ENCODE data around the gene SEMA4D. TPM values are rescaled to one million over a fixed set of nuclear protein-coding genes. Genes with fewer than 3 reads are reported as not detected.

The SEMA4D gene, protein sequence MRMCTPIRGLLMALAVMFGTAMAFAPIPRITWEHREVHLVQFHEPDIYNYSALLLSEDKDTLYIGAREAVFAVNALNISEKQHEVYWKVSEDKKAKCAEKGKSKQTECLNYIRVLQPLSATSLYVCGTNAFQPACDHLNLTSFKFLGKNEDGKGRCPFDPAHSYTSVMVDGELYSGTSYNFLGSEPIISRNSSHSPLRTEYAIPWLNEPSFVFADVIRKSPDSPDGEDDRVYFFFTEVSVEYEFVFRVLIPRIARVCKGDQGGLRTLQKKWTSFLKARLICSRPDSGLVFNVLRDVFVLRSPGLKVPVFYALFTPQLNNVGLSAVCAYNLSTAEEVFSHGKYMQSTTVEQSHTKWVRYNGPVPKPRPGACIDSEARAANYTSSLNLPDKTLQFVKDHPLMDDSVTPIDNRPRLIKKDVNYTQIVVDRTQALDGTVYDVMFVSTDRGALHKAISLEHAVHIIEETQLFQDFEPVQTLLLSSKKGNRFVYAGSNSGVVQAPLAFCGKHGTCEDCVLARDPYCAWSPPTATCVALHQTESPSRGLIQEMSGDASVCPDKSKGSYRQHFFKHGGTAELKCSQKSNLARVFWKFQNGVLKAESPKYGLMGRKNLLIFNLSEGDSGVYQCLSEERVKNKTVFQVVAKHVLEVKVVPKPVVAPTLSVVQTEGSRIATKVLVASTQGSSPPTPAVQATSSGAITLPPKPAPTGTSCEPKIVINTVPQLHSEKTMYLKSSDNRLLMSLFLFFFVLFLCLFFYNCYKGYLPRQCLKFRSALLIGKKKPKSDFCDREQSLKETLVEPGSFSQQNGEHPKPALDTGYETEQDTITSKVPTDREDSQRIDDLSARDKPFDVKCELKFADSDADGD
- total RNA-seq (14.0 TPM), polyA plus RNA-seq (9.1 TPM)

DNA sequence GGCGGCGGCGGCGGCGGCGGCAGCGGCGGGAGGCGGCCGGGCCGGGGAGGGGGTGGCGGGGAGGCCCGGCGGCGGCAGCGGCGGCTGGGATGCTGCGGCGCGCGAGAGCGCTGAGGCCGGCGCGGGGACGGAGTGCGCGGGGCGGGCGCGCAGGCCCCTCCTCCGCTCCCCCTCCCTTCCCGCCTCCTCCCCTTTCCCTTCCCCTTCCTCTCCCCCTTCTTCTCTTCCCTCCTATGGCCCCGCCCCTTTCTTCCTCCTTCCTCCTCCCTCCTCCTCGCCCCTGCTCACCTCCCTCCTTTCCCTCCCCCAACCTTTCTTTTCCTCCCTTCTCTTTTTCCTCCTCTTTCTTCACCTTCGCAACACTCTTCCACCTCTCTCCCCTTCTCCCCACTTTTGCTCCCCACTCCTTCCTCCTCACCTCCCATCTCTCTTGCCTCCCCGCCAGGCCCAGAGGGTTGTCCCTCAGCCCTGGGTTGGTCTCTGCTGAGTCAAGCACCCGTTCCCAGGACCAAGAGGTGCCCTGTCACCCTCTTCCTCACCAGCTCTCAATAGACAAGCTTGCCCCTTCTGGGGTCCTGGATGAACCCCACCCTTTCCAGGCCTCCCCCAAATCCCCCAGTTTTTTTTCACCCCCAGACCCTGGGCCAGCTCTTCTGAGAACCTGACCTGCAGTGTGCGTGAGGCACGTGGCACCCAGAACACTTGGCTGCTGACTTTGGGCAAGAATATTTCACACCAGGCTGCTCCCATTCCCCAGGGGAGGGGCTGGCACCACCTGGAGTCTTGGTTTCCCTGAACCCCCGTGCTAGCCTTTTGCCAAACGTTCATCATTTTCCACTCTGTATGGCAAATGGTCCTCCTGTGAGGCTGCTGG, at the start of gene SEMA4D:
SEMA4D (minus strand) TSS at position 136 of the 874 bp plus-strand sequence. CDS start 92,657 bp downstream, outside the sequence.
- DNase-seq (ENCODE audit: extremely low spot score), result peak; percentile 48
- no peaks in the 10 kb centered on the region for H3K36me3 ChIP-seq (ENCODE audit: insufficient read depth)
- H3K27ac ChIP-seq (ENCODE audit: low read depth), result peak within 1 kb of the TSS; percentile 78
- peak within 1 kb of the TSS; percentile 96 for H3K4me3 ChIP-seq (ENCODE audit: low read depth, low read length)
- H3K4me1 ChIP-seq (ENCODE audit: insufficient read depth), result no peaks in the 10 kb centered on the region
- WGBS, result 11% methylated on average over 37 of the region's 42 CpGs

DNA sequence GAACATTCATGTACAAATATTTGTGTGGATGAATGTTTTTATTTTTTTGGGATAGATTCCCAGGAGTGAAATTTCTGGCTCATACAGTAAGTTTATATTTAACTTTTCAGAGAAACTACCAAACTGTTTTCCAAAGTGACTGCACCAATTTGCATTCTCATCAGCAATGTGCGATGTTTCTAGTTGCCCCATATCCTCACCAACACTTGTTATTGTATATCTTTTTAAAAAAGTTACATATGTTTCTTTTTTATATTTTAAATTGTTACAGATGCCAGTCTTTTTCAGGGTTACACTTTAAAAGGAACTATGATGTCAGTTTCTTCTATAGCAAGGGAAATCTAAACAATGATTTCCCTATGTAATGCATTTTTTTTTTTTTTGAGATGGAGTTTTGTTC, 49.1 kb upstream of the SEMA4D start:
- Histone ChIP-seq H3K27ac (ENCODE audit: low read depth) (no peak overlapping the region), H3K4me3 (ENCODE audit: low read depth, low read length) (no peak overlapping the region), H3K36me3 (ENCODE audit: insufficient read depth) (no peaks in the 10 kb centered on the region), H3K4me1 (ENCODE audit: insufficient read depth) (no peaks in the 10 kb centered on the region)
- 99% methylated on average over 1 of the region's 1 CpG for whole genome bisulfite sequencing
- DNase-seq (ENCODE audit: extremely low spot score), result no peak

DNA sequence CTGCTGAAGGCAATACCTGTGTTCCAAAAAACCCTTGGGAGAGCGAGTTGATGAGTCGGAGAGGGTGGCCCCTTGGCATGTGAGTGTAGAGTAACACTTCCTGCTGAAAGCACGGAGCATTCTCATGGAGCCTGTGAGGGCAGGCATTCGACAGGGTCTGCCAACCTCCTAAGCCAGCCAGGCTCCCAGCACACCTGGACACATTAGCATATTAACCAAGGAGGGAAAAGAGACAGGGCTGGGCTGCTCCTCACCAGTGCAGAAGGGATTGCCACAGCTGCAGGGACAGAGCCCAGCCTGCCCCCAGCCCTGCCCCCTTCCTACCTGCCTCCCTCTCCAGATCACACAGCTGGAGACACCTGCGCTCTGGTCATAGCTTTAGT, 46.4 kb upstream of the SEMA4D start:
- WGBS, result 75% methylated on average over 5 of the region's 5 CpGs
- H3K27ac ChIP-seq (ENCODE audit: low read depth), result no peak overlapping the region
- H3K4me1 ChIP-seq (ENCODE audit: insufficient read depth), result no peaks in the 10 kb centered on the region
- no peak for DNase-seq (ENCODE audit: extremely low spot score)
- H3K36me3 ChIP-seq (ENCODE audit: insufficient read depth), result no peaks in the 10 kb centered on the region
- H3K4me3 ChIP-seq (ENCODE audit: low read depth, low read length), result no peak overlapping the region

DNA sequence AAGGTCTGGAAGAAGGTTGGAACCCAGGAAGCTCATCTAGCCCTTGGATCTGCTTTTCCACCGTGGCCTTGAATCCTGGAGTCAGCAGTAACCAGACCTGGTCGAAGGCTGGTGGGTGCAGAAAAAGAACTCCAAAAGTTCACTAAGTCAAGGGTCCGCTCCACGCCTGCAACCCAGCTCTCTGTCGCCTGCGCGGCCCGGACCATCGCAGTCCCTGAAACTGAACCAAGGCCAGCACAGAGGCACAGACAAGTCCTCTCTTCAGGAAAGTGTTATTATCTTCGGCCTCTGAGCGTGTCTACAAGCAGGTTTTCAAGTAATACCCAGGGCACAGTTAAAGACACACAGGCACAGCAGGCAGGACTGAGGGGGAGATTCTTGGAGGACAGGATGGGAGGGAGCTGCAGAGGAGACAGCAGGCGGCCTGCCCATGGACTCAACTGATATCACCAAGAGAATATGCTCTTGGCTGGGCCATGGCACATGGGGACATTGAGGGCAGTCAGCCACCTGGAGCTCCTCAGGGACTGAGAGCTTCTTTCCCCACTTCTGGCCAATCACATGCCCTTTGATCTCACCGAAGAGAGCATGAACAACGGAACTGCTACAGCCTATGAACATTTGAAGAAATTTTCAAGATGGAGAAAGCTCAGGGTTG, 45.8 kb upstream of the SEMA4D start:
- Histone ChIP-seq H3K27ac (ENCODE audit: low read depth) (no peak overlapping the region), H3K4me1 (ENCODE audit: insufficient read depth) (no peaks in the 10 kb centered on the region), H3K36me3 (ENCODE audit: insufficient read depth) (no peaks in the 10 kb centered on the region), H3K4me3 (ENCODE audit: low read depth, low read length) (no peak overlapping the region)
- DNase-seq (ENCODE audit: extremely low spot score), result no peak
- 93% methylated on average over 14 of the region's 14 CpGs for WGBS

DNA sequence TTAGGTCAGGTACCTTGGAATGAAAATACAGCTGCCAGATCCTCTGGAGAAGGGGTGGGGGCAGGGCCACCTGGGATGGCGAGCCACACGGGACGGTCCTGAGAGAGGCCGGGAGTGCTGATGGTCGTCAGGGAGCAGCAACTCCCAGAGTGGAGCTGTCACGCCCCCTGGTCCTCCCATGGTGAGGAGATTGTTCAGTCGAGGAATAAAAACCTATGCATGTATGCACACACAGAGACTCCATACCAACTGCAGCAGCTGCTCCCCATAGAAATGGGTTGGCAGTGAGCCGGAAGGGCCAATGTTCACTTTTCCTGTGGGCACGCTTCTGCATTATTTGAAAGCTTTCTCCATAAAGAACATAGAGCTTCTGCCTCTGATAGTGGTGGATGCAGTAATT, 45.2 kb upstream of the SEMA4D start:
- 69% methylated on average over 9 of the region's 9 CpGs for WGBS
- Histone ChIP-seq H3K4me3 (ENCODE audit: low read depth, low read length) (no peak overlapping the region), H3K36me3 (ENCODE audit: insufficient read depth) (no peaks in the 10 kb centered on the region), H3K27ac (ENCODE audit: low read depth) (no peak overlapping the region), H3K4me1 (ENCODE audit: insufficient read depth) (no peaks in the 10 kb centered on the region)
- no peak for DNase-seq (ENCODE audit: extremely low spot score)

DNA sequence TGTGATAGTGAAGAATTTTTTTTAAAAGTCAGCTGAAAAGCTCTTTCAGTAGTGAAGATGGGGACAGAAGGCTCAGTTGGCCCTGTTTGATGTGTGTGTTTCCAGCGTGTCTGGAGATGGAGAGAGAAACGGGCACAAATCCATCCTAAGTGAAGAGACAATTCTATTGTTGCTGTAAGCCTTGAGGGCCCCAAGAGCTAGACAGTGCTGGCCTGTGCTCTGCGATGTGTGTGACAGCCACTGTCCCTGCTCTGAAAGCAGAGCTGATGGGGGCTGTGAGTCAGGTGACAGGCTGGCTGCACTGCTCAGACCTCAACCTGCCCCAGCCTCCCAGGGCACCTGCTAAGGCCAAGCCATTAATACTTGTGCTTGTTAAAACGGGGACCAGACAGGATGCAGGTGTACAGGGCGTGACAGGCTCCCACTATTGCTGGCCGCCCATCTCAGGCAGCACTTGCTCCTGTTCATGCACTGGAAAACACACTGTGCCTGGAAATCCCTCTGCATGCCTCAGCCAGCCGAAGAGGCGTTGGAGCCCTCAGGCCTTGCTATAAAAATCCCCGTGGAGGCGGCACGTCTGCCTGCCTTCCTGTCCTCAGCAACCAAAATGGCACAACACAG, 44.6 kb upstream of the SEMA4D start:
- DNase-seq (ENCODE audit: extremely low spot score), result no peak
- Histone ChIP-seq H3K4me3 (ENCODE audit: low read depth, low read length) (no peak overlapping the region), H3K27ac (ENCODE audit: low read depth) (no peak overlapping the region), H3K36me3 (ENCODE audit: insufficient read depth) (no peaks in the 10 kb centered on the region), H3K4me1 (ENCODE audit: insufficient read depth) (no peaks in the 10 kb centered on the region)
- WGBS, result 52% methylated on average over 11 of the region's 11 CpGs

DNA sequence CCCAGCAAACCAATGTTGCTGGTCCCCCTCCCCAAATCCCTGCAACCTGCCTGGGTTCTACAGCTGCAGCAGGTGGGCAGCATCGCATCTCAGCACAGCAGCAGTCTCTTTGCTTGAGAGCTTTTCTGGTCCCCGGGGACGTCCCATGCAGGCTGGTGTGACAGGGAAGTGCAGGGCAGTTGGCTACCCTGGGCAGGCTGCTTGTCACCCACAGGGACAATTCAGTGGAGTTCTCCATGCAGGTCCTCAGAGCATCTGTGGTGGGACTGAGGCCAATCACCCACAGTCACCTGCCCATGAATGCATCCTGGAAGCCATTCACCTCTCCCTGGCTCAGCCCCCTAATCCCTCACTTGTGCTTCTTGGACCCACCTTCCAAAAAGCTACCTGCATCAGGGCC, 43.9 kb upstream of the SEMA4D start:
- DNase-seq (ENCODE audit: extremely low spot score), result no peak

DNA sequence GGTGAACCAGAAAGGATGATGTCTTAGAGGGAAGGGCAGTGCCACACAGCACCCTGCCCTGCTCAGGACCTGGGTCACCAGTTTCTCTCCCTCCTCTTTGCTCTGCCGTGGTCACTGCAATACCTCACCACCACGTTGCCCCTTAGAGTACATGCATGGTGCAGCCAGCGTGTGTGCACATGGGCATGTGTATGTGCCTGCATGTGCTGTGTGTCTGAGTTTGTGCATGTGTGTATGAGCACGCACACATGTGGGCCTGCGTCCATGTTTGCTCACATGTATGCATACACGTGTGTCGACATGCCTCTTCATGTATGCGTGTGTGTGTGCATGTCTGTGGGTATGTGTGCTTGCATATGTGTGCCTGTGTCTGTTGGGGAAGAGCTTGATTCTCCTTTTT, 41.5 kb upstream of the SEMA4D start:
- whole genome bisulfite sequencing, result 91% methylated on average over 8 of the region's 8 CpGs
- no peaks in the 10 kb centered on the region for H3K4me1 ChIP-seq (ENCODE audit: insufficient read depth)

More for the DNA sequence above, 43.9 kb upstream of the SEMA4D start:
- Histone ChIP-seq H3K27ac (ENCODE audit: low read depth) (no peak overlapping the region), H3K4me3 (ENCODE audit: low read depth, low read length) (no peak overlapping the region), H3K36me3 (ENCODE audit: insufficient read depth) (no peaks in the 10 kb centered on the region), H3K4me1 (ENCODE audit: insufficient read depth) (no peaks in the 10 kb centered on the region)
- WGBS, result 86% methylated on average over 3 of the region's 3 CpGs

DNA sequence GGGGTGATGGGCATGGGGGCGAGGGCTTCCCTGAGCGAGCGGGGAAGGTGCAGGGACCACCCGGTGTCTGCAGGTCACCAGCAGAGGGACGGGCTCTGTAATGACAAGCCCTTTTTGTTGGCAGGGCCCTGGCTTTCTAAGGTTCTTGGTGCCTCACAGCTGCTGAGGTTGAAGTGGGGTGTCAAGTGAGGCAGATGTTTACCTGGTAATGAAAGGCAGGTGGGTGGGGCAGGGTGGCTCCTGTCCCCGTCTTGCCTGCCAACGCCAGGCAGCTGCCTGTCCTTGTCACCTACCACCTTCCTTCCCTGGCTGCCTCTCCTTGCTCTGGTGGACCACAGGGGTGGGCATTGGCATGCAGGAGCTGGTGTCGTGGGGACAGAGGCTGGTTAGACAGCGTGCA, 41.0 kb upstream of the SEMA4D start:
- H3K4me1 ChIP-seq (ENCODE audit: insufficient read depth), result no peaks in the 10 kb centered on the region
- DNase-seq (ENCODE audit: extremely low spot score), result no peak
- H3K4me3 ChIP-seq (ENCODE audit: low read depth, low read length), result no peak overlapping the region
- H3K36me3 ChIP-seq (ENCODE audit: insufficient read depth), result no peaks in the 10 kb centered on the region
- H3K27ac ChIP-seq (ENCODE audit: low read depth), result no peak overlapping the region
- 84% methylated on average over 9 of the region's 9 CpGs for WGBS

More for the DNA sequence above, 41.5 kb upstream of the SEMA4D start:
- no peak overlapping the region for H3K27ac ChIP-seq (ENCODE audit: low read depth)
- H3K36me3 ChIP-seq (ENCODE audit: insufficient read depth), result no peaks in the 10 kb centered on the region
- no peak overlapping the region for H3K4me3 ChIP-seq (ENCODE audit: low read depth, low read length)
- no peak for DNase-seq (ENCODE audit: extremely low spot score)

DNA sequence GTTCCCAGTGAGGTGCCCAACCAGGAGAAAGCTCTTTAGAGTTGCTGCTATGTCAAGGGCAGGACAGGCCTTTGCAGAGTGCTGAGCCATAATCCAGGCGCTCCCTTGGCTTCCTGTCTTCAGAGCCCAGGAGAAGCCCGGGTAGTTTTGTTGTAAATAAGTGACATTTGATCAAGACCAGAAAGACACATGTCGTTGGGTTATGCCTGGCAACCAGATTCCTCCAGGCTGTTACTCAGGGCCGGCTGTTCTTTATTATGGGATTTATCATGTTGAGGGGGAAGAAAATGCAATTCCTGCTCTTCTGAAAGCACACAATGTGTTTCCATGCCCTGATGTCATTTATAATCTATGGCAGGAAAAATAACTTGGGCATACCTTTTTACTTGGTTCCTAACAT, 39.3 kb upstream of the SEMA4D start:
- DNase-seq (ENCODE audit: extremely low spot score), result no peak
- WGBS, result 57% methylated on average over 4 of the region's 4 CpGs
- Histone ChIP-seq H3K36me3 (ENCODE audit: insufficient read depth) (no peaks in the 10 kb centered on the region), H3K4me3 (ENCODE audit: low read depth, low read length) (no peak overlapping the region), H3K27ac (ENCODE audit: low read depth) (no peak overlapping the region), H3K4me1 (ENCODE audit: insufficient read depth) (no peaks in the 10 kb centered on the region)

DNA sequence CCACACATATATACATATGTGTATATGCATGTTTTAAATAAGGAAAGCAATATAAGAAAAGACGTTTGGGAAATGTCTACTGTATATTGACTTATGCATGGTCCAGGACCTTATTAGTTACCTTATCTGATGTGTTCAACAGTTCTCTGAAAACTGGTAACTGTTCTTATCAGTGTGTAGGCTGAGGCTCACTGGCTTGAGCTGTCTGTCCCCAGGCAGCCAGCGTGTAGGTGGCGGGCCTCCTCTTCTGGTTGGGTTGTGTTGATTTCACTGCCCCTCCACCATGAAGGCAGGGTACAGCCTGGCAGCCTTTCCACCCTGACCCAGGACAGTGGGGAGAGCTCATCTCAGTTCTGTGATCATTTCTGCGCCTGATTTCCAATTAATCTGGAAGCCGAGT, 38.7 kb upstream of the SEMA4D start:
- Histone ChIP-seq H3K27ac (ENCODE audit: low read depth) (no peak overlapping the region), H3K36me3 (ENCODE audit: insufficient read depth) (no peaks in the 10 kb centered on the region), H3K4me1 (ENCODE audit: insufficient read depth) (no peaks in the 10 kb centered on the region), H3K4me3 (ENCODE audit: low read depth, low read length) (no peak overlapping the region)
- 79% methylated on average over 5 of the region's 5 CpGs for WGBS
- no peak for DNase-seq (ENCODE audit: extremely low spot score)

DNA sequence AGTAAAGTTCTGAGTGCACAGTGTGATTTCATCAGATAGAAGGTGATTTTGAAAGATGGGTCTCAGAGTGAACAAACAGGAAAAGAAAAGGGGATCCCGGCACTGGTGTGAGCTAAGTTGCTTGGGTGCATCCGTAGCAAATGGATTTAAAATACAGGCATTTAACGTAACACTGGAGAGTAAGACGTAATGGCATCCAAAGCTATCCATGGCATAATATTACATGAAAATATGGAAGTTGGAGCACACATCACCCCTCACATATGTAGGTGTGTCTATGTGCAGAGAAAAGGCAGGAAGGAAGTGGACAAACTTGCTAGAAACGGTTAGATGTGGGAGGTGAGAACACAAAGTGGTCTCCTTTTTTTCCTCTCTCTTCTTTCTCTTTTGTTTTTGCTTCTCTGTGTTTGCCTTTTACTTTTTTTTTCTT, 38.2 kb upstream of the SEMA4D start:
- 69% methylated on average over 5 of the region's 5 CpGs for WGBS
- DNase-seq (ENCODE audit: extremely low spot score), result no peak
- Histone ChIP-seq H3K36me3 (ENCODE audit: insufficient read depth) (no peaks in the 10 kb centered on the region), H3K4me3 (ENCODE audit: low read depth, low read length) (no peak overlapping the region), H3K27ac (ENCODE audit: low read depth) (no peak overlapping the region), H3K4me1 (ENCODE audit: insufficient read depth) (no peaks in the 10 kb centered on the region)

All from urinary bladder (tissue), 4 donors.